NT2/D1 (cell line): ENCODE measurements around the gene HOXB3.

Source experiments
- YY1 ChIP-seq: IDR thresholded peaks from 2 replicates; pipeline ENCODE4 v1.6.1; 2011; ENCODE audit not compliant: insufficient read length, insufficient read depth
- ZNF274 ChIP-seq: IDR thresholded peaks from 2 replicates; pipeline ENCODE4 v1.6.1; 2011; ENCODE audit warnings: mild to moderate bottlenecking, low read depth, low read length

DNA sequence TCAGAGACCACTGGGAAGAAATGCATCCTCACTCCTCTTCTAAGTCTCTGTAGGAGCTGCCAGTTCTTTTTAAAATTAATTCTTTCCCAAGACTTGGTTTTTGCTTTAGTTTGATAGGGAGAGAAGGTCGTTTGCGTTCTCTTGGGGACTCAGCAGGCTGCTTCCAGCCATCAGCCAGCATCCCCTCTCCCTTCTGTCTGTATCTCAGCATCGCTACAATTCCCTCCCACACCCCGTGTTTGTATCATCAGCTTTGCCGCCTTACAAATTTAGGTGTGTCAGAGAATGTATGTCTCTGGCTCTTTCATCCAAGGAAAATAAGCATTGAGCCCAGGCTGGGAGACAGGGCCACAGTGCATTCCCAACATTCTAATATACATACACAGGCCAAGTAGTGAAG is 9.3 kb upstream of the HOXB3 start:
- no peak for TF ChIP-seq YY1
- no peak for TF ChIP-seq ZNF274
